GM06990 (cell line): ENCODE measurements around the gene TOP3B.

Experiments
- DNase-seq: peaks from one replicate; pipeline ENCODE4 v3.0.0-alpha.2; 2011; ENCODE audit not compliant: insufficient read length; ENCODE audit errors: extremely low read depth
- H3K27me3 ChIP-seq: replicated peaks from 2 replicates; pipeline ENCODE4 v1.6.0; 2011; ENCODE audit warnings: low read length; ENCODE audit not compliant: control insufficient read depth, insufficient read depth
- H3K36me3 ChIP-seq: 2 replicates; pipeline ENCODE4 v1.5.1; 2011; ENCODE audit warnings: low read length; ENCODE audit not compliant: control insufficient read depth, insufficient read depth
- H3K4me3 ChIP-seq: replicated peaks from 2 replicates; pipeline ENCODE4 v1.5.1; 2011; ENCODE audit warnings: low read depth, mild to moderate bottlenecking, control low read depth, low read length
- TF ChIP-seq, protein P1 (sequence below): IDR thresholded peaks from 2 replicates; pipeline ENCODE4 v1.5.1; 2011; ENCODE audit warnings: low read length, control low read depth, mild to moderate bottlenecking, inconsistent platforms; ENCODE audit not compliant: insufficient read depth, poor library complexity, severe bottlenecking

TOP3B gene

DNA sequence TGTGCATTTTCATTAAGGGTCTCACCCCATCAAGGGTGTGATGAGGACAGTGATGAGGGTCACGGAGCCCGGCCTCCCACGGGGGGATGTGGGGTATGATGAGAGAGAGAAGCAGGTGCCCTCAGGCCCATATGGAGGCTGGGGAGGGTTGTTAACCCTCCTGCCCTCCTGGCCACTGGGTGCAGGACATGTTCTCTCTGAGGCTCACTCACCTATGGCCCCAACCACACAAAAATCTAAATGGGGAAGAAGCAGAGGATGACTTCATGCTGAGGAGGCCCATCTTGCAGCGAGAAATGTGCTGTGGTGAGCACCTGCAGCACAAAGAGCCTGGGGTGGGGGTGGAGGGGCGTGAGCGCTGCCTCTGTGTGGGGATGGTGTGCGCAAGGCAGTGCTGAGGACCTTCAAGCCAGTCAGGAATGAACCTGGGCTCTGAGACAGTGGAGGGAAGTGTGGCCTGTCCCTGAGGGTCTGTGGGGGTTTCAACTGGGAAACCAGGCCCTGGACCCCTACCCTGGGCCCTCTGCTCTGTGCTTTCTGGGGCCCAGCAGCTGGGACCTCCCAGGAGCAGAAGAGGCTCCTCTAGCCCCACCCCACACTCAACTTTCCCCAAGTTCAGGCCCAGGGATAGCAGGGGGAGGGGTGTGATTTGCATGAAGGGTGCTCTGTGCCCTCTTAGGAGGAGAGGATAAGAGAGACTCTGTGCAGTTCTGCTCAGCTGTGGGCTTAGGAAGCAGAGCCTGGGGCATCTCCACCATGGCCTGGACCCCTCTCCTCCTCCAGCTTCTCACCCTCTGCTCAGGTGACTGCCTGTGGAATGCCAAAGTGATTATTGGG lies 43.0 kb upstream of the TOP3B start:
- DNase-seq = peak; percentile 84
- Histone ChIP-seq H3K36me3 (no peaks in the 10 kb centered on the region), H3K4me3 (peak overlapping the region; percentile 19), H3K27me3 (no peaks in the 10 kb centered on the region)
- TF ChIP-seq, protein P1, sequence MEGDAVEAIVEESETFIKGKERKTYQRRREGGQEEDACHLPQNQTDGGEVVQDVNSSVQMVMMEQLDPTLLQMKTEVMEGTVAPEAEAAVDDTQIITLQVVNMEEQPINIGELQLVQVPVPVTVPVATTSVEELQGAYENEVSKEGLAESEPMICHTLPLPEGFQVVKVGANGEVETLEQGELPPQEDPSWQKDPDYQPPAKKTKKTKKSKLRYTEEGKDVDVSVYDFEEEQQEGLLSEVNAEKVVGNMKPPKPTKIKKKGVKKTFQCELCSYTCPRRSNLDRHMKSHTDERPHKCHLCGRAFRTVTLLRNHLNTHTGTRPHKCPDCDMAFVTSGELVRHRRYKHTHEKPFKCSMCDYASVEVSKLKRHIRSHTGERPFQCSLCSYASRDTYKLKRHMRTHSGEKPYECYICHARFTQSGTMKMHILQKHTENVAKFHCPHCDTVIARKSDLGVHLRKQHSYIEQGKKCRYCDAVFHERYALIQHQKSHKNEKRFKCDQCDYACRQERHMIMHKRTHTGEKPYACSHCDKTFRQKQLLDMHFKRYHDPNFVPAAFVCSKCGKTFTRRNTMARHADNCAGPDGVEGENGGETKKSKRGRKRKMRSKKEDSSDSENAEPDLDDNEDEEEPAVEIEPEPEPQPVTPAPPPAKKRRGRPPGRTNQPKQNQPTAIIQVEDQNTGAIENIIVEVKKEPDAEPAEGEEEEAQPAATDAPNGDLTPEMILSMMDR = no peak

- TF ChIP-seq, protein P1 = no peak
- Histone ChIP-seq H3K36me3 (no peaks in the 10 kb centered on the region), H3K4me3 (no peak overlapping the region), H3K27me3 (no peaks in the 10 kb centered on the region)
- DNase-seq = no peak
These were observed 41.9 kb upstream of the TOP3B start for GRCh38 chr22:22024440-22024839.

DNA sequence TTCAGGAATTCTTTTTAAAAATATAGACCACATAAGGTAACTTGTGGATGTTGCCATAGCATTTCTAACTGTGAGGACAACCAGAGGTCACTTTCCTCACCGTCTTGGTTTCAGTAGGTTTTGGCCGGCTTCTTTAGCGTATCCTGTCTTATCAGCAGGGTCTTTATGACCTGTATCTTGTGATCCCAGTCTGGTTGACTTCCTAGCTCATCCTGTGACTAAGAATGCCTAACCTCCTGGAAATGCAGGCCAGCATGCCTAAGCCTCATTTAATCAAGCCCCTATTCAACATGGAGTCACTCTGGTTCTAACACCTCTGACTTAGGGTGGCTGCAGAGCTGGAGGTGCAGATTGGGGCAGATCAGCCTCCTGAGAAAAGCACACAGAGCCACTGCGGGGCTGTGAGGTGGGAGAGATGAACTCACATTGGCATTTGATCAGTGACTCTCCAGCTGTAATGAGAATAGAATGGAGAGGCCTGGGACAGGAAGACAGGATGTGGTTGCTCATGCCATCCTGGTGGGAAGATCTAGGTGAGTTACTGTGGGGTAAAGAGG lies 41.1 kb upstream of the TOP3B start:
- no peaks in the 10 kb centered on the region for H3K36me3 ChIP-seq
- H3K4me3 ChIP-seq = no peak overlapping the region
- TF ChIP-seq, protein P1 = no peak
- no peaks in the 10 kb centered on the region for H3K27me3 ChIP-seq
- DNase-seq = no peak

DNA sequence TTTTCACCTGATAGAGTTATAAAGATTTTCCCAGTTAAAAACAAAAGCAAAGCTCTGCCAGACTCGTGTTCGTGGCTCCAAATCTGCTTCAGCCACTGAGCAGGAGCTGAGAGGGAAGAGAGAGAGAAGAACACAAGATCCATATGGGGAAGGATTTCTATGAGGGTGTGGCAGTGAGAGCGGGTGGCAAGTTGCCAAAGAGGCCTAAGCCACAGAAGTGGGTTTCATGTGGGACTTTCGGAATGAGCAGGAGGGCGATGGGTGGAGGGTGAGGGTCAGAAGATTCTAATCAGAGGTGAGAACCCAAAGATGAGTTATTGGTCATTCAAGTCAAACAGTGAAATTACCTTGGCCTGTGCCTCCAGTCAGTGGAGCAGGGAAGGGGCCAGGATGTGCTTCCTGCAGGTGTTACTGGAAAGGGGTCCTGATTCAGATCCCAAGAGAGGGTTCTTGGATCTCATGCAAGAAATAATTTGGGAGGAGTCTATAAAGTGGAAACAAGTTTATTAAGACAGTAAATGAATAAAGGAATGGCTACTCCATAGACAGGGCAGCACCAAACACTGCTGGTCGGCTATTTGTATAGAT lies 40.5 kb upstream of the TOP3B start:
- H3K27me3 ChIP-seq = no peaks in the 10 kb centered on the region
- no peaks in the 10 kb centered on the region for H3K36me3 ChIP-seq
- no peak for DNase-seq
- TF ChIP-seq, protein P1 = no peak
- H3K4me3 ChIP-seq = no peak overlapping the region

DNA sequence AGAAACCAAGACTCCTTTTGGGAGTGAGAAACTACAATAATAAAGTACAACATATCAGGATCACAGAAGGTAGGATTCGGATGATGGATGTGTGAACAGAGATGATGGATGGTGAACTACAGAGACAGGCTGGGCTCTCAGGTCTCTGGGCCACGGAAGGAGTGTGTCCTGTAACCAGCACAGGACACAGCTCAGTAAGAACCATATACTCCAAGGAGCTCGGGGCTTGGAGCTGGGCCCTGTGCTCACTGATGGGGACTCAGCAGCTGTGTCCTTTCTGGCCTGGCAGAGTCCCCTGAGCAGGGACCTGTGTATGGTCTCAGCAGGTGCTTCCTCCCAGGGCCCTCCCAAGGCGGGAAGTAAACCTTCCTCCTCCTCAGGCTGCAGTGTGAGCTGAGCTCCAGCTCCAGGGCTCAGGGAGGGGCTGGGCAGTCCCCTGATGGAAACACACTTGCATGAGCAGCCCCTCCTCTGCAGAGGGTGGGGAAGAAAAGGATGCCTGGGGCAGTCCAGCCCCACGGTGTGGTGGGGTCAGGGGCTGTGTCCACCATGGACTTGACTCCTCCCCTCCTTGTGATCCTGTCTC lies 39.8 kb upstream of the TOP3B start:
- Histone ChIP-seq H3K36me3 (no peaks in the 10 kb centered on the region), H3K27me3 (no peaks in the 10 kb centered on the region), H3K4me3 (no peak overlapping the region)
- no peak for DNase-seq
- TF ChIP-seq, protein P1 = no peak
